Mucosa of rectum (tissue), 2 donors: ENCODE measurements around the gene SEMA3D.

ENCODE experiments used
- H3K27ac ChIP-seq, 2 donors: one replicate each; pipeline ENCODE4 v1.7.0; 2013; ENCODE audit warnings: inconsistent platforms in 2 of 2, low read depth in 2 of 2, low read length in 2 of 2
- H3K27me3 ChIP-seq, 2 donors: one replicate each; pipeline ENCODE4 v1.7.0; 2013; ENCODE audit warnings: low read length in 2 of 2; ENCODE audit not compliant: control insufficient read depth in 2 of 2, insufficient read depth in 2 of 2
- H3K36me3 ChIP-seq, 2 donors: one replicate each; pipeline ENCODE4 v1.7.0; 2013; ENCODE audit warnings: low read length in 2 of 2; ENCODE audit not compliant: control insufficient read depth in 2 of 2, insufficient read depth in 2 of 2
- H3K4me1 ChIP-seq, 2 donors: one replicate each; pipeline ENCODE4 v1.7.0; 2013; ENCODE audit warnings: low read length in 2 of 2, mild to moderate bottlenecking in 1 of 2; ENCODE audit not compliant: control insufficient read depth in 2 of 2, insufficient read depth in 2 of 2
- H3K4me3 ChIP-seq, 2 donors: one replicate each; pipeline ENCODE4 v1.7.0; 2013; ENCODE audit warnings: low read length in 2 of 2
- H3K9ac ChIP-seq, 2 donors: one replicate each; pipeline ENCODE4 v1.7.0; 2013; ENCODE audit warnings: low read length in 2 of 2, low read depth in 1 of 2, mild to moderate bottlenecking in 1 of 2
- H3K9me3 ChIP-seq, 2 donors: one replicate each; pipeline ENCODE4 v1.7.0; 2013; ENCODE audit warnings: low read length in 2 of 2; ENCODE audit not compliant: control insufficient read depth in 2 of 2
- donor health status: healthy.
- donor health status: Normal muscosa, but diverticular disease.

SEMA3D gene

GRCh38 chr7:85164376-85164775 is 22.5 kb downstream of the SEMA3D start:
- no peaks in the 10 kb centered on the region for H3K4me1 ChIP-seq
- H3K27me3 ChIP-seq, result no peaks in the 10 kb centered on the region
- H3K4me3 ChIP-seq, result no peak overlapping the region
- H3K36me3 ChIP-seq, result no peaks in the 10 kb centered on the region
- H3K9ac ChIP-seq, result no peak overlapping the region
- H3K9me3 ChIP-seq, result no peaks in the 10 kb centered on the region
- no peak overlapping the region for H3K27ac ChIP-seq

GRCh38 chr7:85162721-85163120 is 24.1 kb downstream of the SEMA3D start:
- Histone ChIP-seq H3K4me3 (no peak overlapping the region), H3K9ac (no peak overlapping the region), H3K36me3 (no peaks in the 10 kb centered on the region), H3K9me3 (no peaks in the 10 kb centered on the region), H3K27ac (no peak overlapping the region), H3K4me1 (no peaks in the 10 kb centered on the region), H3K27me3 (no peaks in the 10 kb centered on the region)

DNA sequence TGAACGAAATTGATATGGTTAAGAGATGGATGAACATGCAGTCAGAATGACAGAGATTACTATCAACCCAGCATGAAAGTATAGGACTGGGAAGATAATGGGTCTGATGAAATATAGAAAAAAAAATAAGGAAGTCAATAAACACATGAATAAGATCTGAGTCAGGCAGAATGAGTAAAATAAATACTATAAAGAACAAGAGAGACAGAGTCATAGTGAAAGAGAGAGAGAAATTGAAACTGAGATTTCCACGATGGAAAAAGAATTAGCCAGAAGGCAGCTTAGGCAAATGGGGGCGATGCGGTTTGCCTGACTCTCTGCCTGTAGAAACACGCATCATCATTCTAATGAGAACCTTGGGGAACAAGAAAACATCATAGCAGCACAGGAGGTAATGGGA is 26.6 kb downstream of the SEMA3D start:
- Histone ChIP-seq H3K4me1 (no peaks in the 10 kb centered on the region), H3K27me3 (no peaks in the 10 kb centered on the region), H3K4me3 (peak overlapping the region in 1 of 2 donors; percentile 1), H3K27ac (no peak overlapping the region), H3K36me3 (no peaks in the 10 kb centered on the region), H3K9me3 (no peaks in the 10 kb centered on the region), H3K9ac (no peak overlapping the region)

DNA sequence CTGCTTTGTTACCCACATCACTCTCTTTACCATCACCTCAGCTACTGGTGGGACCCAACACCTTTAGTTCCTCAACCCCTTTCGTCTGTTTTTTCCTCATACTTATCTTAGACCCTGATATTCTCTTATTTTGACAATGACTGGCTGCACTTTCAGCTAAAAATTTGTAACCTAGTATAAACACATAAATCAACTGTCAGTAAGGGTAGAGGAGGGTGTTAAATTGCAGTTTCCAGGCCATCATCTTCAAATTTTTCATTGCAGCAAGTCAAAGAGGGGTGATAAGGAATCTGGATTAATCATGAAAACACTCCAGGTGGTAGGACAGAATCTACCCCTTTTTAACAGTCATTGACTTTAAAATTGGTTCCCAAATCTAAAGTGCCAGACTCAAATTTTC is 27.9 kb downstream of the SEMA3D start:
- no peaks in the 10 kb centered on the region for H3K36me3 ChIP-seq
- H3K27me3 ChIP-seq, result no peaks in the 10 kb centered on the region
- H3K4me1 ChIP-seq, result no peaks in the 10 kb centered on the region
- no peaks in the 10 kb centered on the region for H3K9me3 ChIP-seq
- H3K4me3 ChIP-seq, result no peak overlapping the region
- H3K9ac ChIP-seq, result no peak overlapping the region
- no peak overlapping the region for H3K27ac ChIP-seq

GRCh38 chr7:85156661-85157208 is 30.1 kb downstream of the SEMA3D start:
- H3K9ac ChIP-seq, result no peak overlapping the region

DNA sequence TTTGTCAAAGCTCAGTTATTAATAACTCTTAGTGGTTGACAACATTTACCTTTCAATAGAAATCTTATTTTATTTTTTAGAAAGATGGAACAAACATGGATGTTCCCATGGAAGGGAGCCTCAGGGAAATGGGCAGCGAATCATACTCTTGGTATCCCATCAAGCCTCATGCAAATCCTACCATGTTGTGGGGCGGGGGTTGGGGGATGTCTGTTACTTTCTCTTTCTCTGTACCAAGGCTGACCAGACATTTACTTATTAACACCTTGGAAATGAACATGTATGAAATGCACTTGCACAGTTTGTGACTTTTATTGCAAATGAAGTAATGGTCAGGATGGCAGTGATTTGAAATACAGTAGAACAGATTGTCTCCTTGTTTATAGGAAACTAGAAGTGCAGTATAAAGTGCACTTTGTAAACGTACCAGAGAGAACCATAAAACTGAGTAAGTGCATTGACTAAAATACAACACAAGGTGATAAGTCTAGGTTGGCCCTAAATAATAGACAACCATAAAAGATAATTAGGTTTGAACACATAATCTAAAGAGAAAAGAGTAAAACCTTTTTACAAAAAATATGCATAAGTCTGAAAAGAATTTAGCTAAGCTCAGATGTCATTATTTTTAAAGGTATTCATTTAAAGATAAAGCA is 32.4 kb downstream of the SEMA3D start:
- no peaks in the 10 kb centered on the region for H3K27me3 ChIP-seq
- H3K9ac ChIP-seq, result no peak overlapping the region
- H3K36me3 ChIP-seq, result no peaks in the 10 kb centered on the region
- no peaks in the 10 kb centered on the region for H3K4me1 ChIP-seq
- H3K27ac ChIP-seq, result no peak overlapping the region
- H3K4me3 ChIP-seq, result no peak overlapping the region
- no peaks in the 10 kb centered on the region for H3K9me3 ChIP-seq

More at GRCh38 chr7:85156661-85157208, 30.1 kb downstream of the SEMA3D start:
- Histone ChIP-seq H3K4me3 (no peak overlapping the region), H3K27ac (no peak overlapping the region), H3K4me1 (no peaks in the 10 kb centered on the region), H3K36me3 (no peaks in the 10 kb centered on the region), H3K27me3 (no peaks in the 10 kb centered on the region), H3K9me3 (no peaks in the 10 kb centered on the region)

DNA sequence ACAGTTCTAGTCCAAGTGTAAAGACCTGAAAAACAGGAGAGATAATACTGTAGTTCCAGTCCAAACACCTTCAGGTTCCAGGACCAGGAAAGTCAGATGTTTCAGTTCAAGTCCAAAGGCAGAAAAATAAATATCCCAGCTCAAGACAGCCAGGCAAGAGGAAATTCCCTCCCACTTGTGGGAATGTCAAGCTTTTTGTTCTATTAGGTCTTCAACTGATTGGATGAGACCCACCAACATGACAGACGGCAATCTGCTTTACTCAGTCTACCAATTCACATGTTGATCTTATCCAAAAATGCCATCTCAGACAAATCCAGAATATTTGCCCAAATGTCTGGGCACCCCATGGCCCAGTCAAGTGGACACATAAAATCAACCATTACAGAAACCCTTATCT is 33.1 kb downstream of the SEMA3D start:
- H3K27ac ChIP-seq, result no peak overlapping the region
- H3K9ac ChIP-seq, result no peak overlapping the region
- H3K27me3 ChIP-seq, result no peaks in the 10 kb centered on the region
- no peaks in the 10 kb centered on the region for H3K4me1 ChIP-seq
- H3K9me3 ChIP-seq, result no peaks in the 10 kb centered on the region
- H3K4me3 ChIP-seq, result no peak overlapping the region
- no peaks in the 10 kb centered on the region for H3K36me3 ChIP-seq

DNA sequence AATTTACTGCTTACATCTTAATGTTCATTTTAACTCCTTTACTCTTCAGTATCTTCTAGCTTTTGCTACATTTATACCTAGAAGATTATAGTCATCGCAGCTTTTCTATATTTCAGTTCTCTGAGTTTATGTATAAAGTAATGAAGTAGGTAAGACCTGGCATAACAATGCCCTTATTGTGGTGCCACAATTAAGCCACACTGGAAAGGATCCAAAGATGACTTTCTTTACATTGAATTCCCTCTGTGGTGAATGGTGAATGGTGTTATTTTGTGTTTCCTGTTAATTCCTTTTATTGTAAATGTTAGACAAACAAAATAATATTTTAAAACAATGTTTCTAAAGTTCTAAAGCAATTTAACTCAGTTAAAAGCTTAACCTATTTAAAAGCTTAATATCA is 36.2 kb downstream of the SEMA3D start:
- Histone ChIP-seq H3K4me1 (no peaks in the 10 kb centered on the region), H3K36me3 (no peaks in the 10 kb centered on the region), H3K9me3 (no peaks in the 10 kb centered on the region), H3K4me3 (no peak overlapping the region), H3K27ac (no peak overlapping the region), H3K27me3 (no peaks in the 10 kb centered on the region), H3K9ac (no peak overlapping the region)

- H3K4me1 ChIP-seq, result no peaks in the 10 kb centered on the region
- H3K36me3 ChIP-seq, result no peaks in the 10 kb centered on the region
- H3K27me3 ChIP-seq, result no peaks in the 10 kb centered on the region
- no peak overlapping the region for H3K9ac ChIP-seq
- H3K4me3 ChIP-seq, result no peak overlapping the region
- H3K9me3 ChIP-seq, result no peaks in the 10 kb centered on the region
- H3K27ac ChIP-seq, result no peak overlapping the region
Observed at GRCh38 chr7:85144771-85145170, 42.1 kb downstream of the SEMA3D start.

DNA sequence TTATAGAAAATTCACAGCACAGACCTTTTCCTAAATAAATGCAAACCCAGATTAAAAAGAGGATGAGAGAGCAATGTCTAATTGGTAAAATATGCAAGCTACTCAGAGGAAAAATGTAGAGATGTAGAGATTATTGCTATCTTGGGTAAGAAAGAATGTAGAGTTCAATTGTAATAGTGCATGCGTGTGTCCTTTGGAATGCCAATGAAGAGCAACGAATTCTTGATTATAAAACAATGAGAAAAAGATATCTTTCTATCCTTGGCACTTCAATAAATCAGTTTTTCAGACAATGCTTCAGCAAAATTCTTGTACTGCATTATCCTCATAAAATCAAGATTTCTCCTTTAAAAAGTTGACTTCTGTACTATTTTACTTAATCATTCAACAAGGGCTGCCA is 50.9 kb downstream of the SEMA3D start:
- H3K4me1 ChIP-seq, result no peaks in the 10 kb centered on the region
- H3K36me3 ChIP-seq, result no peaks in the 10 kb centered on the region
- H3K27ac ChIP-seq, result no peak overlapping the region
- no peaks in the 10 kb centered on the region for H3K9me3 ChIP-seq
- H3K27me3 ChIP-seq, result no peaks in the 10 kb centered on the region
- H3K4me3 ChIP-seq, result no peak overlapping the region
- no peak overlapping the region for H3K9ac ChIP-seq
